Activated B cell treated with CpG ODN at 0.5 μM for 24 hours (primary cell): ENCODE results near the gene CAMTA2. TPM values are rescaled to one million over a fixed set of nuclear protein-coding genes. Genes with fewer than 3 reads are reported as not detected.

Source experiments
- ATAC-seq: fragments of 200-7000 bp; cut with Tn5 transposase; one replicate; pipeline ENCODE4 v1.10.0; 2021; ENCODE audit warnings: low read depth, mild to moderate bottlenecking, moderate library complexity
- CTCF ChIA-PET: fragments of 350-600 bp; sonication (Branson Sonifier 250); formaldehyde crosslinking; loops from one replicate; lab custom pipeline; 2021; ENCODE audit warnings: antibody characterized with exemption; lab: Charles Lee
- POLR2A ChIA-PET: fragments of 350-600 bp; sonication (Branson Sonifier 250); formaldehyde crosslinking; loops from one replicate; lab custom pipeline; 2021; ENCODE audit warnings: antibody characterized with exemption; lab: Charles Lee
- DNase-seq: peaks from one replicate; pipeline ENCODE4 v3.0.0; 2022
- H3K27ac Mint-ChIP-seq: one replicate; pipeline ENCODE4 v1.8.0; 2020; ENCODE audit warnings: mixed read lengths
- H3K27me3 Mint-ChIP-seq: one replicate; pipeline ENCODE4 v1.8.0; 2021; ENCODE audit warnings: mixed read lengths
- H3K36me3 Mint-ChIP-seq: one replicate; pipeline ENCODE4 v1.8.0; 2021; ENCODE audit warnings: low read depth, mixed read lengths
- H3K4me1 Mint-ChIP-seq: one replicate; pipeline ENCODE4 v1.8.0; 2021; ENCODE audit warnings: mixed read lengths
- H3K4me3 Mint-ChIP-seq: one replicate; pipeline ENCODE4 v1.8.0; 2020; ENCODE audit warnings: mild to moderate bottlenecking, mixed read lengths
- H3K9me3 Mint-ChIP-seq: one replicate; pipeline ENCODE4 v1.8.0; 2020; ENCODE audit warnings: mixed read lengths
- intact Hi-C: fragments of 100-400 bp; cut with micrococcal nuclease; formaldehyde crosslinking; loops from one replicate; pipeline ENCODE4 v1.15.1; 2024
- total RNA-seq: library from RNA; stranded (reverse); gene quantifications from 2 replicates; pipeline ENCODE4 v1.2.3, GENCODE V29; 2022
- TF ChIP-seq, protein P1 (sequence below): fragments of 200-600 bp; IDR thresholded peaks from one replicate; pipeline ENCODE4 v1.8.0; 2022; ENCODE audit warnings: antibody characterized with exemption, mild to moderate bottlenecking

CAMTA2 gene
- total RNA-seq, 1 donor from 2014 or later, result 57.9 TPM

DNA sequence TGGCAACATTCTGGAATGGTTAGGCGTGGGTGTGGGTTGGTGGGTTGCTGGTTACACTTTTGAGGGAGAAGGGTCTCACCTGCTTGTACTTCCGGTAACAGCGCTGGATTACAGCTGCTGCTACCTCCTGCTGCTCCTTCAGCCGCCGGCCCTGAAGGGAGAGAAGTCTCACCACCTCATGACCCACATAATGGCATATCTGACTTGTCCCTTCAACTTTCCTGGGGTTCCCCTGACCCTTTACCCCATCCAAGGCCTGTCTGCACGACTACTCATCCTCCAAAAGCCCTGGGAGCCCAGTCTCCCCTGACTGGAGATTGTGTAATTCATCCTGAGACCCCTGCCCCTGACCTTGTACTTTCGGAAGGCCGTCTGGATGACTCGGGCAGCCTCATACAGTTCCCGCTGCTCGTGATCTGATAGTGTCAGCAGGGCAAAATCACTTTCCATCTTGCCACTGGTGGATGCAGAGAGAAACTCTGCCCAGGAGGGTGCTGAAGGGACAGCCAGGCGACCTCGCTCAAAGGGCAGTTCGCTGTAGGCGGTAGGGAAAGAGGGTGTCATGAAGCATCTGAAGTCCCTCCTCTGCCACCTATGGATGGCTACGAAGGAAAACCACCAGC lies 17.8 kb downstream of the CAMTA2 start:
- POLR2A ChIA-PET, result interaction anchor here (0.6 to 11.6 kb wide), 7 partner anchors 9 to 260 kb away, joined by 3 to 391 read pairs (median 3); partner anchors contain the start of genes CAMTA2, ENO3, PFN1 and RNF167
- intact Hi-C loops, result loop anchor here (5.0 kb wide), 3 partner anchors 37 to 257 kb away; partner anchors contain the start of genes ARRB2, GP1BA and ZFP3
- peaks cover 18% of the 10 kb centered on the region for H3K4me1 Mint-ChIP-seq
- H3K27me3 Mint-ChIP-seq, result no peaks in the 10 kb centered on the region
- H3K27ac Mint-ChIP-seq, result no peak overlapping the region
- H3K4me3 Mint-ChIP-seq, result no peak overlapping the region
- DNase-seq (no peak), ATAC-seq (no peak)
- CTCF ChIA-PET, result interaction anchor here (1.3 to 1.5 kb wide), 2 partner anchors 28 to 61 kb away, joined by 4 read pairs; partner anchors contain the start of gene KIF1C
- peaks cover 55% of the 10 kb centered on the region for H3K36me3 Mint-ChIP-seq
- TF ChIP-seq, protein P1, sequence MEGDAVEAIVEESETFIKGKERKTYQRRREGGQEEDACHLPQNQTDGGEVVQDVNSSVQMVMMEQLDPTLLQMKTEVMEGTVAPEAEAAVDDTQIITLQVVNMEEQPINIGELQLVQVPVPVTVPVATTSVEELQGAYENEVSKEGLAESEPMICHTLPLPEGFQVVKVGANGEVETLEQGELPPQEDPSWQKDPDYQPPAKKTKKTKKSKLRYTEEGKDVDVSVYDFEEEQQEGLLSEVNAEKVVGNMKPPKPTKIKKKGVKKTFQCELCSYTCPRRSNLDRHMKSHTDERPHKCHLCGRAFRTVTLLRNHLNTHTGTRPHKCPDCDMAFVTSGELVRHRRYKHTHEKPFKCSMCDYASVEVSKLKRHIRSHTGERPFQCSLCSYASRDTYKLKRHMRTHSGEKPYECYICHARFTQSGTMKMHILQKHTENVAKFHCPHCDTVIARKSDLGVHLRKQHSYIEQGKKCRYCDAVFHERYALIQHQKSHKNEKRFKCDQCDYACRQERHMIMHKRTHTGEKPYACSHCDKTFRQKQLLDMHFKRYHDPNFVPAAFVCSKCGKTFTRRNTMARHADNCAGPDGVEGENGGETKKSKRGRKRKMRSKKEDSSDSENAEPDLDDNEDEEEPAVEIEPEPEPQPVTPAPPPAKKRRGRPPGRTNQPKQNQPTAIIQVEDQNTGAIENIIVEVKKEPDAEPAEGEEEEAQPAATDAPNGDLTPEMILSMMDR, result no peak
- H3K9me3 Mint-ChIP-seq, result no peaks in the 10 kb centered on the region

GRCh38 chr17:4969047-4969550 lies 18.4 kb downstream of the CAMTA2 start:
- ATAC-seq (no peak), DNase-seq (no peak)
- H3K9me3 Mint-ChIP-seq, result no peaks in the 10 kb centered on the region
- POLR2A ChIA-PET, result interaction anchor here (0.6 to 11.6 kb wide), 8 partner anchors 10 to 259 kb away, joined by 3 to 391 read pairs (median 8); partner anchors contain the start of genes CAMTA2, ENO3, PFN1 and RNF167
- TF ChIP-seq, protein P1, result no peak
- no peak overlapping the region for H3K4me3 Mint-ChIP-seq
- H3K27me3 Mint-ChIP-seq, result no peaks in the 10 kb centered on the region
- intact Hi-C loops, result loop anchor here (5.0 kb wide), 3 partner anchors 37 to 257 kb away; partner anchors contain the start of genes ARRB2, GP1BA and ZFP3
- CTCF ChIA-PET, result interaction anchor here (1.3 kb wide), 1 partner anchor 29 kb away, joined by 4 read pairs; the partner anchor contains the start of gene KIF1C
- H3K36me3 Mint-ChIP-seq, result peaks cover 51% of the 10 kb centered on the region
- peaks cover 18% of the 10 kb centered on the region for H3K4me1 Mint-ChIP-seq
- no peak overlapping the region for H3K27ac Mint-ChIP-seq

DNA sequence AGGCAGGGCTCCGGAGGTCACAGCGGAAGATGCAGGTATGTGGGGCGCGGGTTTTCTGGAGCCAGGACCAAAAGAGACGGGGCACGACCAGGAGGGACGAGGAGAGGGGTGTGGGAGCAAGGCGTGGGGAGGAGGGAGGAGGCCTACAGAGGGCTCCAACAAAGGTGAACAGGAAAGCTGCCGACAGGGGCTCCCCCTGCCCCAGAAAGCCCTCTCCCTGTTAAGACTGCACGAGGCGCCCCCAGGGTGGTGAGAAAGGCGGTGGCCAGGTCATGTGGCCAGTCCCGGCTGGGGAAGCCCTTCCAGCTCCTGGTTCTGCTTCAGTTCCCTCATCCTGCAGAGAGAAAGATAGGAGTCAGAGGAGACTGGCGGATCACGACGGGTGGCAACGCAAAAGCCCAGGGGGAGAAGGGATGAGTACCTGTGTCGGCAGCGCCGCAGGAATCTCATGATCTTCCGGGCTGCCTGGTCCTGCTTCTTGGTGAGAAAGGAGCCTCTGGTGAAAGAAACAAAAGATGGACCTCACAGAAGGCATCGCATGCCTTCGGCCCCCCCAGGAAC lies 18.9 kb downstream of the CAMTA2 start:
- ChIA-PET CTCF (interaction anchor here (1.3 to 3.4 kb wide), 2 partner anchors 19 to 29 kb away, joined by 4 to 17 read pairs; partner anchors contain the start of genes CAMTA2 and KIF1C), POLR2A (interaction anchor here (0.6 to 11.6 kb wide), 11 partner anchors 10 to 259 kb away, joined by 3 to 391 read pairs (median 12); partner anchors contain the start of genes CAMTA2, ENO3, INCA1 and KIF1C)
- intact Hi-C loops, result loop anchor here (5.0 kb wide), 3 partner anchors 36 to 256 kb away; partner anchors contain the start of genes ARRB2, GP1BA and ZFP3
- Mint-ChIP-seq H3K36me3 (peaks cover 46% of the 10 kb centered on the region), H3K9me3 (no peaks in the 10 kb centered on the region), H3K27me3 (no peaks in the 10 kb centered on the region), H3K4me3 (no peak overlapping the region), H3K4me1 (peaks cover 18% of the 10 kb centered on the region), H3K27ac (no peak overlapping the region)
- no peak for DNase-seq
- ATAC-seq, result no peak
- TF ChIP-seq, protein P1, result no peak

- POLR2A ChIA-PET, result interaction anchor here (0.7 to 11.6 kb wide), 32 partner anchors 11 to 824 kb away, joined by 3 to 391 read pairs (median 6); partner anchors contain the start of genes C17orf107, CAMTA2, CHRNE and CYB5D2
- no peak within 1 kb of the TSS for H3K27ac Mint-ChIP-seq
Observed at GRCh38 chr17:4967539-4968485, 19.7 kb downstream of the CAMTA2 start, which contains the start of gene SPAG7. Gene SPAG7, minus strand, starts transcription at chr17:4967817. Its CDS starts 13 bp downstream, at chr17:4967804.

More at GRCh38 chr17:4967539-4968485, 19.7 kb downstream of the CAMTA2 start, which contains the start of gene SPAG7:
- intact Hi-C loops, result loop anchor here (1.0 to 5.0 kb wide), 10 partner anchors 19 to 256 kb away; partner anchors contain the start of genes ARRB2, CAMTA2, GP1BA and INCA1
- DNase-seq (peak; percentile 96), ATAC-seq (peak; percentile 64)
- H3K4me1 Mint-ChIP-seq, result peaks cover 18% of the 10 kb centered on the region
- no peaks in the 10 kb centered on the region for H3K27me3 Mint-ChIP-seq
- H3K36me3 Mint-ChIP-seq, result peaks cover 42% of the 10 kb centered on the region
- CTCF ChIA-PET, result interaction anchor here (0.6 to 3.4 kb wide), 10 partner anchors 12 to 401 kb away, joined by 3 to 17 read pairs (median 6); partner anchors contain the start of genes CAMTA2, CHRNE, PFN1 and RNF167
- TF ChIP-seq, protein P1, result no peak
- H3K9me3 Mint-ChIP-seq, result no peaks in the 10 kb centered on the region
- no peak within 1 kb of the TSS for H3K4me3 Mint-ChIP-seq
